Measurements from ENCODE around the gene FAF2.
A peak's percentile ranks its signal among the peaks of the same experiment; 100 is the strongest.

Gene FAF2

GRCh38 chr5:176533894-176534611 lies 85.9 kb downstream of the FAF2 start:
- no peak for DNase-seq

- no peak for DNase-seq
Observed at GRCh38 chr5:176534640-176535039, 86.5 kb downstream of the FAF2 start.

DNA sequence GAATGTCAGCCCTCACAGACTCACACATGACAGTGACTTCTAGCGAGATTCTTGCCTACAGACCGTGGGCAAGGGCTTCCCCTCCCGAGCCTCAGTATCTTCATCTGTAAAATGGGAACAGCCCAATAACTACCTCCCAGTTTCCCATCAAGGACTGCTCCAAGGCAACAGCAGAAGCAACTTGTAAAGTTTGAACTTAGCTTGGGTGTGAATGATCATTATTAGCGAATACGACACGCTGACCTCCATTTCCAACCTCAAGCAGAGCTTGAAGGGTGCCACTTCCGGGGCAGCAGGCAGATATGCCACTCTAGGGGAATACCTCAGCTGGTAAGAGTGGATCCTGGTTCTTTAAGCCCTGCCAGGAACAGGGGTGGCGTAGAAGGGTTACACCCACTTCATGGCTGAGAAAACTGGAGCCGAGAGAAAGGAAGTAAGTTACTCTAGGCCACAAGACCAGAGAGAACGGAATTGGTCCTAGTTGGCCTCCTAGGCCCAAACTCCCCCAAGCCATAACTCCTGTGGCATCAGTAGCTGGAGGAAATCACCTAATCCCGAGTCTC lies 87.0 kb downstream of the FAF2 start:
- no peak for DNase-seq

GRCh38 chr5:176535664-176536131 lies 87.5 kb downstream of the FAF2 start:
- no peak for DNase-seq

GRCh38 chr5:176536132-176536901 lies 88.1 kb downstream of the FAF2 start:
- DNase-seq, result peak; percentile 85

DNA sequence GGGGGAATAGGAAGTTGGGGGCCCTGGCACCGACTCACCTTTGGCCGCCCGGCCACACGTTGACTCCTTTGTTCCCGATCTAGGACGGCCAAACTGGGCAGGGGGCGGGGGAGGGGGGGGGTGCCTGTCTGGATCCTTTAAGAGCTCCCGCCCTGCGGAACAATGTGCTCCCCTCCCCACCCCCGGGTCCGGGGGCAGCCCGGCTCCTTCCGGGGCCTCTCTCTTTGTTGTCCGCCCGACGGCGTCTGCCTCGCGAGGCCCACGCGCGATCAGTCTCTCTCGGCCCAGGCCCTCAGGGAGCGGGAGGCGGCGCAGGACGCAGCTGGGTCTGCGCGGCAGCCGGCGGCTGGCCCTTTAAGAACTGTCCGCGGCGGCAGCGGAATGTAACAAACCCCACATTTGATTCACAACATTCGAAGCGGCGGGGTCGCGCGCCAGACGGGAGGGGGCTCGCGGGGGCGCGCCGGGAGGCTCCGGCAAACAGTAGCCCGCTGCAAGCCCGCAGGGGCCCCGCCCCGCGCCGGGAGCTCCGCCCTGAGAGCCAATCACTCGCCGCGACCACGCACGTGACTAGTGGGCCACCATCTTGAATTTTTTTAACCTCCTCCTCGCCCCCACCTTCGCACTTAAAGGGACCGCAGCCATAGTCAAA lies 88.8 kb downstream of the FAF2 start, which contains the start of gene RNF44:
RNF44 (minus strand) TSS at position 501 of the 652 bp plus-strand sequence. CDS start 4,930 bp downstream, outside the sequence.
- DNase-seq, result peak; percentile 97

DNA sequence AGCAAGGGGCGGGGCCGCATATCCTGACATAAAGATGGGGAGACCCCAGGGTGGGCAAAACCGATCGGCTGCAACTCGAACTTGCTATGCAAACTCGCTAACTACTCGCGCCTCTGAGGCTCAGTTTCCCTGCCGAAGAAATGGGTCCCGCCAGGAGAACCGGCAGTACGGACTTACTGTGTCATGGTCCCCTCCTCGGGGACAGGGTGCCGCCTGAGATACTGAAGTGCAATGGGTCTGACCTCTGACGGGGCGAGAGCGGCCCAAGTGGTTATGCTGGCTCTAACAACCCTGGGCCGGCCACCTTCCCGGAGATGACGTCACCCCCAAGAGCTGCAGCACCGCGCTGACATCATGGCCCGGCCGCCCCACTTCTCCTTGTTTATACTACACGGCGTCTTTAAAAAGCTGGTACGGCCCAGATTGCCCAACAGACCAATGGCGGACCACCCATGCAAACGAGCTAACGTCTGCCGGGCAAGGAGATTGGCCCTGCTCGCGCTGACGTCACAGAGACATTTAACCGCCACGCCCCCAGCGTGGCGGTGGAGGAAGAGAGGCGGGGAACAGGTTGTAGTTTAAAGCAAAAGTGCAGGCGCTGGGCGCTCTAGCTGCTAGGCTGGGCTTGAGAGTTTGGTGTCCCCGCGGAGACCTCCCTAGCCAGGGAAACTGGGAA lies 89.5 kb downstream of the FAF2 start:
- peak; percentile 99 for DNase-seq

DNA sequence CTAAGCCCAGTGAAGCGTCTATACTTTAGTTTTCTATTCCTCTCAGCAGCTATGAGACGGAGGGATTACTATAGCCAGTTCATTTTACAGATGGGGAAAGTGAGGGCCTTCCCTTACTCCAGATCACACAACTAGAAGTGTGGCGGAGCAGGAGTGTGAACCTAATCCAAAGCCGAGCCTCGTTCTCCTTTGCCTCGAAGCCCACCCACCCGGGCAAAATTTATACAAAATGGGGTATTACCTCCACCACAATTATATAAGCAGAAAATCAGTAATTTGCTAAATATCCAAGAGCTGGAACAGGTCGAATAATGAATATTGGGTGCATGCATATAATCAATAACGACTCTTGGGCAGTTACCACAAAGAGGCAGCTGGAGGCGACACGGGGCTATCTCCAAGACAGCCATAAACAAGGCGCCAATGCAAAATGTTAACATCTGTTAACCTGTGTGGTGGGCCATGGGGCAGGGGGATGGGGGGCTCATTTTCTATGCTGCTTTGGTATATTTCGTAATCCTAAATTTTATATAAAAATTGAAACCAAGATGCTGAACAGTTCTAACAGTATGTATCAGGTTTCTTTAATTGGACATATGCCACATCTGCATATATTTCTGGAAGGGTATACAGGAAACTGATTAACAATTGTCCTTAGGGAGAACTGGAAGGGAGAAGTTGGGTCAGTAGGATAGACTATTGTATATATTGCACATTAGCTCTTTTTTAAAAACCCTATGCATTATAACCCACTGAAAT lies 90.2 kb downstream of the FAF2 start:
- DNase-seq, result no peak

- no peak for DNase-seq
Observed at GRCh38 chr5:176538989-176539384, 90.8 kb downstream of the FAF2 start.

- no peak for DNase-seq
Observed at GRCh38 chr5:176540476-176540899, 92.3 kb downstream of the FAF2 start.

DNA sequence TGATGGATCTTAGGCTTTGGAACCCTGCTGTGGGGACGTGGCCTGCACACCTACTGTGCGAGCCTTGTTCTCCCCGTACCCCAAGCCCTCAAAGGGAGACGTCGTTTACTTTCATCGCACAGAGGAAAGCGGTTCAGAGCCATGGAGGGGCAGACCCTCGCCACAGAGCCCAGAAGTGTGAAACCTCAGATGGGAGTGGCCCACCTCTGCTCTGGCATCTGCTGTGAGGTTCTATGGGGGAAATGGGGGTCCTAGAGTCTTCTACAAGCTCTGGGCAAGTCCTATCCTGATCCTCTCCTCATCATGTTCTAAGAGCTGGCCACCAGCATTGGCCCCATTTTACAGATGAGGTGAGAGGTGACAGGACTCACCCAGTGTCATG lies 92.8 kb downstream of the FAF2 start:
- DNase-seq, result no peak

GRCh38 chr5:176541338-176542134 lies 93.4 kb downstream of the FAF2 start:
- DNase-seq, result peak; percentile 35

DNA sequence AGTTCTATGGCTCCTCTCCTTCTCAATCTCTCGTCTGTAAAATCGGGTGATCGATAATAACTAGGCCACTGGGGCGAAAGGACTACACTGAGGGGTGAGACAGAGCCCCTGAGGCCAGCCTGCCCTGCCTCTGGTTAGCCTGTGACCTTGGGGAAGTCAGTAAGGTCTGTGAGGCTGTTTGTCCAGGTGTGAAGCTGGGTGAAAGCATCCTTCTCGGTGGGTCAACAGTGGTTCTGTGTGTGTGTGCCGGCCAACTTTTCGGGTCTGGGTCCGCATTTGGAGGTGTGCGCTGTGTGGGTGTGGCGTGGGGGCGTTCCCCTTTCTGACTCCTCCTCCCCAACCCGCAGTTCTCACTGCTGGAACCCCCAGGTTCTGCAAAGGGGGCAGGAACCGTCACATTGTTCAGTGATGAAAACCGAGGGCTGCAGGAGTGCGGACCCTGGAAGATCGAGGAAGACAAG lies 94.0 kb downstream of the FAF2 start:
- no peak for DNase-seq

- no peak for DNase-seq
Observed at GRCh38 chr5:176542596-176543427, 94.6 kb downstream of the FAF2 start.

DNA sequence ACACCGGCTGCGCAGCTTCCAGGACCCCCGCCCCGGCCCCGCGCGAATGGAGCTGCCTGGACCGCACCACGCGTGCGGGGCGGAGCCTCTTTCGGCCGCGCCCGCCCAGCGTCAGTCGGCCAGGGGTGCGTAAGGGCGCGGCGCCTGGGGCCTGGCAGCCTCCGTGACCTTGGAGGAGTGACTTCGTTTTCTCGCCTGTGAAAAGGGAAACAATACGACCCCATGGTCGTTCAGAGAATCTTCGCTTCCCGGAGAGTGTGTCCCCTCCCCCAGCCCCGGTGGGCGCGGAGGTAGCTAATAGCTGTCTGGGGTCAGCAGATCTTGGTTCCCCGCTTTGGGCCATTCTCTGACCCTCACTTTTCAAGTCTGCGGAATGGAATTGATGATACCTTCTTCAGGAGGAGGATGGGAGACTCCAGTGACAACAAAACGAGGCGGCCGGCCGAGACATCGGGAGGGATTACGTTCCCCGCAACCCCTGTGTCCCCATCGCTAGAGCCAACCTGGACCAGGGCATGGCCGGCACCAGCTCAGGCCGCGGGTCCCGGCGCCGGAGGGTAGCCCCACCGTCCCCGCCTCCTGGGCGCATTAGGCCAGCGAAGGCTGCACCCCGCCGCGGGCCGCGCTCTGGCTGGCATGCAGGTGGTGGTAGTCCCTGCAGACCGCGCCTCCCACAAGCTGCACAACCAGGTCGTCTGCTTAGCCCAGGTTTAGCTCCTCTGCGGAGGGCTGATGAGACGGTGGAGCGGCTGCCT lies 95.4 kb downstream of the FAF2 start:
- no peak for DNase-seq

DNA sequence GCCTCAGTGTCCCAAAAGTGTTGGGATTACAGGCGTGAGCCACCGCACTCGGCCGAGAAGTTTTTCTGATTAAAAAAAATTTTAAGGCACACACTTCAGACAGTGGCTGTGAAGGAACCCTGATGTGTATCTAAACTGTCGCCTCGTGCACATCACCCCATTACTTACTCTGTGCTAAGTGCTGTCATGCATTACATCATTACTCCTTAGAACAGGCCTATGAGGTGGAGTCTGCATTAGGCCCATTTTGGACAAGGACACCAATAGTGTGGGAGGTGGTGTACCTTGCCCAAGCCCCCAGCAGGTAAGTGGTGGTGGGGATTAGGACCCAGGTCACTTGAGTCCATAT lies 97.2 kb downstream of the FAF2 start:
- DNase-seq, result no peak

DNA sequence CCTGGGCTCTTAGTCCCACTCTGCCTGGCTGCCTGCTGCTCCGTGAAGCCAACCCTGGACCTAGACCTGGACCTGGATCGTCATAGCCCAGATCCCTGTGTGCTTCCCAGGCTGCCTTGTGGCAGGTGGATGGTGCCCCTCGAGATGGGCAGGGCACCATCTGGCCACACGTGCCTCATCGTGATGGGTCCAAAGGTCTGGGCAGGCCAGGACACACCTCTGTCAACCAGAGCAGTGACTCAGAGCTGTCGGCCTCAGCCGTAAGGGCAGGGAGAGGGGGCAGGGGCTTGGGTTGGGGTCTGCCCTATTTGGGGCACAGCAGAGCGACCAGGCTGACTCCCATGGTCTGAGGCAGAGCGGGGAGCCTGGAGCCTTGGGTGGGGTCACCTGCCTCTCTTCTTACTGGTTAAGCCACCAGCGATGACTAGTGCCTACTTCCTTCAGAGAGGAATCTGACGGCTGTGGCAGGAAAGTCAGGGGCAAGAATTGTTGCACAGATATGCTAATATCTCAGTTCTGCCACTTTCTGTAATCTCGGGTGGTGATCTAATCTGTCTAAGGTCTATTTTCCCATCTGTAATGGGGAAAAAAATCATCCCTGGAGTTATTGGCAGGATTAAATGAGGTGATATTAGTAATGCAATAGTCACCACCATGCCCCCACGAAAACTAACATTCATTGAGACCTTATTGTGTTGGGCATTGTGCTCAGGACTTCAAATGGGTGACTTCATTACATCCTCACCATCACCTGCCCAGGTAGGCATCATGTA lies 97.7 kb downstream of the FAF2 start:
- DNase-seq, result no peak

- no peak for DNase-seq
Observed at GRCh38 chr5:176547802-176548201, 99.6 kb downstream of the FAF2 start.
